ENCODE data around the gene HOXA3.

DNA sequence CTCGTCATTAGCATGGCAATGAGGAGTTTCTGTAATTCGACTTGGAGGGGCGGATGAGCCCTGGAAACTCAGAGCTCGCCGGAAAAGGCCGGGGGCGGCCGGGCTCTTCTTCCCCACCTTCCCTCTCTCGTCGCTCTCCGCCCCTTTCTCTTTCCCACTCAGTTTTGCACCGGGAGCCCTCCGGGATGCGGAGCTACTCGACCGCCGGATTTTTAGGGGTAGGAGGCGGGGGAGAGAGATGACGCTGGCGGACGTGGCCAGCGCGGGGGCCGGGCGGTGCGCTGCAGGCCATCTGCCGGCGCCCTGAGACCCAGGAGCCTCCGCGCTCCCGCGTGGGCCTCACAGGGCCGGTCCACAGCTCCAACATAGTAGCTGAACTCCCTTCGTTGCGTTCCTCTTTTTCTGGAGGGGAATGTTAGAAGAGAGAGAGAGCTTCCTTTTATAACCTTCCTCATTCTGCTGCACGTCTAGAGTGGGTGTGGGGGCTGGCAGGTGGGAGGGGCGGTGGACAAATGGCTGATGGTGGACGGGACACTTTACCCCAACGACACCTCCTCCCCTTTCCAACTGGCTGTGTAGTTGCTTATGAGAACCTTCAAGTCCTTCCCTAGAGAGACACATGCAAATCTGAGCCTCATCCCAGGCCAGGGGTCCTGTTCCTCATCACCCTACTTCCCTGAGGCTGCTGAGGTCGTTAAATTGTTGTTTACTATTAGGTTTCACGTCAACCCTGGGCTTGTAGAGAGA is 55.4 kb downstream of the HOXA3 start:
- no peak for TF ChIP-seq POLR2A (IDR thresholded peaks at IDR 0.05; ENCODE audit: low read depth)
- peak in 1 of 2 donors; percentile 78 for TF ChIP-seq POLR2AphosphoS5 (IDR thresholded peaks at IDR 0.05)
- TF ChIP-seq, protein P1, sequence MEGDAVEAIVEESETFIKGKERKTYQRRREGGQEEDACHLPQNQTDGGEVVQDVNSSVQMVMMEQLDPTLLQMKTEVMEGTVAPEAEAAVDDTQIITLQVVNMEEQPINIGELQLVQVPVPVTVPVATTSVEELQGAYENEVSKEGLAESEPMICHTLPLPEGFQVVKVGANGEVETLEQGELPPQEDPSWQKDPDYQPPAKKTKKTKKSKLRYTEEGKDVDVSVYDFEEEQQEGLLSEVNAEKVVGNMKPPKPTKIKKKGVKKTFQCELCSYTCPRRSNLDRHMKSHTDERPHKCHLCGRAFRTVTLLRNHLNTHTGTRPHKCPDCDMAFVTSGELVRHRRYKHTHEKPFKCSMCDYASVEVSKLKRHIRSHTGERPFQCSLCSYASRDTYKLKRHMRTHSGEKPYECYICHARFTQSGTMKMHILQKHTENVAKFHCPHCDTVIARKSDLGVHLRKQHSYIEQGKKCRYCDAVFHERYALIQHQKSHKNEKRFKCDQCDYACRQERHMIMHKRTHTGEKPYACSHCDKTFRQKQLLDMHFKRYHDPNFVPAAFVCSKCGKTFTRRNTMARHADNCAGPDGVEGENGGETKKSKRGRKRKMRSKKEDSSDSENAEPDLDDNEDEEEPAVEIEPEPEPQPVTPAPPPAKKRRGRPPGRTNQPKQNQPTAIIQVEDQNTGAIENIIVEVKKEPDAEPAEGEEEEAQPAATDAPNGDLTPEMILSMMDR (IDR thresholded peaks at IDR 0.05): peak in 1 of 3 experiments; percentile 4
- TF ChIP-seq EP300 (IDR thresholded peaks at IDR 0.05): no peak

Data from esophagus muscularis mucosa (tissue), 4 donors.